ES-I3 (cell line): ENCODE data around the gene NELL1.

Source experiments
- H3K36me3 ChIP-seq: 2 replicates; pipeline ENCODE4 v1.6.1; 2013; ENCODE audit warnings: mild to moderate bottlenecking, low read length, control low read depth, moderate library complexity; ENCODE audit not compliant: insufficient read depth
- H3K4me1 ChIP-seq: 2 replicates; pipeline ENCODE4 v1.6.1; 2013; ENCODE audit warnings: mild to moderate bottlenecking, control low read depth, low read length; ENCODE audit not compliant: insufficient read depth
- H3K9ac ChIP-seq: 2 replicates; pipeline ENCODE4 v1.6.1; 2013; ENCODE audit warnings: low read depth, mild to moderate bottlenecking, low read length, moderate library complexity
- H3K9me3 ChIP-seq: 2 replicates; pipeline ENCODE4 v1.6.1; 2013; ENCODE audit warnings: mild to moderate bottlenecking, low read length, moderate library complexity; ENCODE audit not compliant: control insufficient read depth, insufficient read depth

NELL1 gene

DNA sequence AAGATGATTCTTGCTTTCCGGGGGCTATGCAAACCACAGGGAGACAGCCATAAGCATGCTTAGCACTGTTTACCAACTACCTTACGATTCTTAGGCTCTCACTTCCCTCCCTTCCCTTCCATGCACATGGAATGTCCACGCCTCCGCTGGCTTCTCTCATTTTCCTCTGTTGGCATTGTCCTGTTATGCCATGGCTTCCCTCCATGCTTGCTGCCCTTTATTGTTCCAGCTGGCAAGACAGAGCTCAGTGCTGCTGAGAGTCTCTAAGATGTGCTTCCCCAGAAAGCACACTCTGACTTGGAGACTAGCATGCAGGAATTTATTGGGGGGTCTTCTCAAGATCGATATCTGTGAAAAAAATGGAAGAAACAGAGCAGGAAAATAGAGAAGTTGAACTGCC is 379.2 kb downstream of the NELL1 start:
- Histone ChIP-seq H3K9ac (no peak overlapping the region), H3K4me1 (no peaks in the 10 kb centered on the region; the same call in 1 of the 2 replicates), H3K9me3 (no peaks in the 10 kb centered on the region), H3K36me3 (no peaks in the 10 kb centered on the region)

DNA sequence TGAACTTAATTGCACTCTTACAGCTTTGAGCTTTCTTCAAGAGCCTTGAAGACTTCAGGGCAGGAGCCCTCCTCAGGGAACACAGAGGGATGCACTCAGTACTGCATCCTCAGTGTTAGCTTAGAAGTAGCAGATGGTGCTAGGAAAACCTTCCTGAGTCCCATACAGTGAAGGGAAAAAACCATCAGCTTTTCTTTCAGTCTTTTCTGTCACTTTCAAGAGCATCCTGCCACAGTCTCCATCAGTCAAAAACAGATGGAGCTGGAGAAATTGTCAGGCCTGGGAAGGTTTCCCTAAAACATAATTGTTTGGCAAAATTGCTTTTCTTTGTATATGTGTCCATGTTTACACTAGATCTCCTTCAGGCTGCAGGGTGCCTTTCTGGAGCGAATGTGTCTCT is 384.1 kb downstream of the NELL1 start:
- Histone ChIP-seq H3K4me1 (no peaks in the 10 kb centered on the region; the same call in 1 of the 2 replicates), H3K36me3 (no peaks in the 10 kb centered on the region), H3K9me3 (no peaks in the 10 kb centered on the region), H3K9ac (no peak overlapping the region)

DNA sequence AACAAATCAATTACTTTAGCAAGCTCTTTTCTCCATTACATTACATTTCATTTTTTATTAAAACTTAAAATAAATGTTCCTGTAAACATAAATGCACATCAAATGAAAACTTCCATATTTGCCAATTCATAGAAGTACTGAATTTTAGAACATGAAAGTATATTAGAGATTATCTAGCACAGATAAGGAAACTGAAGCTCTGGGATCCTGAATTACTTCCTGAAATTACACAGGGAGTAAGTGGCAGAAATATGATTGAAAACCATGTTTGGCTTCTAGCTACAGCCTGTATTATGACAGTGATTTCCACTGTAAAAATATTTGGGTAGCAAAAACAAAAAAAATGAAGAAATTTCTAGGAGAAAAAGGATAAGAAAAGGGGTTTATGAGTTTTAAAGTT is 387.3 kb downstream of the NELL1 start:
- Histone ChIP-seq H3K4me1 (no peaks in the 10 kb centered on the region), H3K9ac (no peak overlapping the region), H3K36me3 (no peaks in the 10 kb centered on the region), H3K9me3 (no peaks in the 10 kb centered on the region; the same call in 1 of the 2 replicates)

DNA sequence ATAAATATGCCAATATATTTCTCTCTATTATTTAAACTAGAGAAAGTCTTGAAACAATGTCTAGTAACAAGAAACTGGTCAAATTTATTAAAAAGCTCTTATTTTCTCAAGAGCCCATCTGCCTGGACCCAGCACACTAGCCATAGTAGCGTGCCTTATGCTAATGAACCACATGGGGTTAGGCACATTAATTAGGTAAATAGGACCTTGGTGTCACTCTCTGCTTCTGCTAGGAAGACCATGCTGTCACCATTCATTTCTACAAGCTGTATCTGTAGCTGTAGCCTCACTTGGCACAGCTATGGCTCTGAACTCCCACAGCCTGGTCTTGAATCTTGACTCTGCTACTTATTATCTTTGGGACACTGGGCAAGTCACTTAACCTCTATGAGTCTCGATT is 390.5 kb downstream of the NELL1 start:
- Histone ChIP-seq H3K36me3 (no peaks in the 10 kb centered on the region), H3K9ac (no peak overlapping the region), H3K4me1 (no peaks in the 10 kb centered on the region), H3K9me3 (peaks cover 4% of the 10 kb centered on the region)

DNA sequence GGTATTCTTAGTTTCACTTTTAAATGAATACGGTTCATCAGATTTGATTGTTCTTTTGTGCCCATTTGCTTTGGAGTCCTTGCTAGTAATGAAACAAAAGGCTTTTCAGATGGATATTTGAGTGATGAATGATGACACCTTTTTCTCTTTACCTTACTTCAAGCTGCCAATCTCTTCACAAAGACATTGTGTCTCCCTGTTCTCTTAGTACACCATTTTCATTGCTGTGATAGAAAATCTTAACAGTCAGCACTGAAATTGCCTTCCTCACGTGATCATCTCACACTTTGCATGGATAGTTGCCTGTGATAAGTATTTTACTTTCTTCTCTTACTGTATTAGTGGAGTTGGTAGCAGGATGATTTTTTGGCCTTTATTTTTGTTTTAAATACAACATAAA is 396.6 kb downstream of the NELL1 start:
- H3K4me1 ChIP-seq, result peaks cover 12% of the 10 kb centered on the region; the same call in 1 of the 2 replicates
- no peaks in the 10 kb centered on the region for H3K36me3 ChIP-seq

DNA sequence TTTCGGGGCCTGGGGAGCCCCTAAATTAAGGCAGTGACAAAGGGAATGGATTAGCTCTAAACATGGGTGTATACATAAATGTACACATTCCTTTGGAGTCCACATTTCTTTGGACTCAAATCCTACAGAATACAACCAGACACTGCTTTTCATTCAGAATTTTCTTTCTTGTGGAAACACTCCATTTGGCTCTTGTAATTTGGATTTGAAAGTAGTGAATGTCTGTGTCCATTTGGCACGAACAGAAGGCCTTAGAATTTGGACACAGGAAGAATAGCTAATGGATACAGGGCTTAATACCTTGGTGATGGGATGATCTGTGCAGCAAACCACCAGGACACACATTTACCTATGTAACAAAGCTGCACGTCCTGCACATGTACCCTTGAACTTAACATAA is 399.5 kb downstream of the NELL1 start:
- no peak overlapping the region for H3K9ac ChIP-seq
- H3K9me3 ChIP-seq, result peaks cover 2% of the 10 kb centered on the region
- H3K4me1 ChIP-seq, result peaks cover 12% of the 10 kb centered on the region; the same call in 1 of the 2 replicates
- H3K36me3 ChIP-seq, result no peaks in the 10 kb centered on the region

More for the DNA sequence above, 396.6 kb downstream of the NELL1 start:
- Histone ChIP-seq H3K9ac (no peak overlapping the region), H3K9me3 (peaks cover 4% of the 10 kb centered on the region)

DNA sequence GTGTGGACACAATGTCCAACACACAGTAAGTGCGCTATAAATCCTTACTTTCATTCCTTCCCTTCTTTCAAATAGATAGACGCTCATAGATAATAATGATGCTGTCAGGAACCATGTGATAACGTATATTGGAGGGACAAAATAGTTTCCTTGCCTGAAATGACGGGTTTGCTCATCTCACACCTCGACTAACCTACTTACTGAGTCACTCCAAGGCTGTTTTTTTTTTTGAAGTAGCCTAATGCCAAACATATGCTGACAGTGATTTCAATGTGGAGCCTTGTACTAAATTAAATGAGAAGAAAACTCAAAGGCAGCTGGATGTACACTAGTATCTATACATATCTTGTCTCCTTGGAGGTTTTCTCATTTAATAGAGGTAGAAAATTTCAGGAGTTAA is 400.5 kb downstream of the NELL1 start:
- Histone ChIP-seq H3K4me1 (peaks cover 12% of the 10 kb centered on the region; the same call in 1 of the 2 replicates), H3K9me3 (no peaks in the 10 kb centered on the region), H3K36me3 (no peaks in the 10 kb centered on the region), H3K9ac (no peak overlapping the region)

DNA sequence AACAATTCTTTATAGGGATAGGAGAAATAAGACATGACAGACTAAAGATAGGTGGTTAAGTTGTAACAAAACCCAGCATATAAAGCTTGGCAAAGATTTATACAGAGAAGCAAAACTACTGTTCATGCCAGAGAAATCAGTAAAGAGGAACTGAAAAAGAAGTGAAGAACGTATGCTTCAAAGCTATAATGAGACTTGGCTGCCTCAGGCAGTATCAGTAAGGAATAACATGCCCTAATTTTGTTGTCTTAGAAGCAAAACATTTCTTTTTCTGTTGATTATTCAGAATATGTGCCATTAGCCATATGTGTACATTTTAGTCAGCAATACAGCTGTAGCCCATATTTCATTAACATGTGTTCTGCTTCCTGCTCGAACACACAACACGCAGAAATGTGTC is 403.2 kb downstream of the NELL1 start:
- H3K4me1 ChIP-seq, result no peaks in the 10 kb centered on the region; the same call in 1 of the 2 replicates
- no peaks in the 10 kb centered on the region for H3K36me3 ChIP-seq
- no peaks in the 10 kb centered on the region for H3K9me3 ChIP-seq
- no peak overlapping the region for H3K9ac ChIP-seq

DNA sequence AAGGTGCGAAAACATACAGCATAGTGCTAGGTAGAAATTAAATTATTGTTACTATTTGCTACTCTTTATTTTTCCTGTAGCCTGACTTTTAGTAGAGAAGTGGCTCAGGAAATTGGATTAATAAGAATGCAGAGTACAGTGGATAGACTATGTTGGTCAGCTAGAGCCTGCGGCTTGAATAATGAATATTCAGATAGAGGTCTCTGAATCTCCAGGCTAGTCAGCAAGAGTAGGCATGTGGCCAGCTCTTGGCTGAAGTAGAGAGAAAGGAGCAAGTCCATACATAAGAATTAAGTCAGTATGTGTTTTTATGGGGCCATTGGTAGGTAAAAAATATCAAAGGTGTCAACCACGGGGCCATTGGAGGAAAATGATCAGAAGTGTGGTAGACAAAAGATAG is 413.5 kb downstream of the NELL1 start:
- Histone ChIP-seq H3K9me3 (no peaks in the 10 kb centered on the region), H3K9ac (no peak overlapping the region), H3K36me3 (no peaks in the 10 kb centered on the region), H3K4me1 (no peaks in the 10 kb centered on the region)

DNA sequence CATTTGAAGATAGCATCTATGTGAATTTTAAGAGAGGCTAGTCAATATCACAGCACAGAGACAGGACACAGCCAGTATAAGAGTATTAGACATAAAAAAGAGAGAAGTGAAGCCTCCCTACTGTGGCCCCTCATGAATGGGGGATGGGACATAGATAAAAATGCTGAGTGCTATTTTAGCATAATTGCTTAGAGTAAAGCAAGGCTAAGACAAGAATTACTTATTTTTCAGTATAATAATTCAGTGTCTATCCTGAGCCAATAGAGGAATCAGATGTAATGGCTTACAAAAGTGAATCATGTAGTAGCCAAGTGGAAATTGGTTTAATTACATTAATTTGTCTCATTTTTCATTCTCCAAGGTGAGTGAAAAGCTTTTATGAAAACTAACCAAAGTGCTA is 419.5 kb downstream of the NELL1 start:
- Histone ChIP-seq H3K9me3 (no peaks in the 10 kb centered on the region), H3K4me1 (no peaks in the 10 kb centered on the region), H3K9ac (no peak overlapping the region), H3K36me3 (no peaks in the 10 kb centered on the region)

DNA sequence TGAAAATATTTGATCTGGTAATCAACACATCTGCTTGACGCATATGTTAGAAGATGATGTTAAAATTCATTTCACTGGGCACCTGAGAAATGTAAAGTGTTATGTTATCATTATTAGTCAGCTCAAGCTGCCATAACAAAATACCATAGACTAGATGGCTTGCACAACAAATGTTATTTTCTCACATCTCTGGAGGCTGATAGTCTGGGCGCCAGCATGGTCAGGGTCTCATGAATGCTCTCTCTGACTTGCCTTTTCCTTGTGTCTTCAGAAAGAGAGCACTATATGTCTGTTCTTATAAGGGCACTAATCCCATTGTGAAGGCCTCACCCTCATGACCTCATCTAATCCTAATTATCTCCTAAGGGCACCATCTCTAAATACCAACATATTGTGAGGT is 435.3 kb downstream of the NELL1 start:
- Histone ChIP-seq H3K4me1 (no peaks in the 10 kb centered on the region), H3K9ac (no peak overlapping the region), H3K36me3 (no peaks in the 10 kb centered on the region), H3K9me3 (no peaks in the 10 kb centered on the region; the same call in 1 of the 2 replicates)

DNA sequence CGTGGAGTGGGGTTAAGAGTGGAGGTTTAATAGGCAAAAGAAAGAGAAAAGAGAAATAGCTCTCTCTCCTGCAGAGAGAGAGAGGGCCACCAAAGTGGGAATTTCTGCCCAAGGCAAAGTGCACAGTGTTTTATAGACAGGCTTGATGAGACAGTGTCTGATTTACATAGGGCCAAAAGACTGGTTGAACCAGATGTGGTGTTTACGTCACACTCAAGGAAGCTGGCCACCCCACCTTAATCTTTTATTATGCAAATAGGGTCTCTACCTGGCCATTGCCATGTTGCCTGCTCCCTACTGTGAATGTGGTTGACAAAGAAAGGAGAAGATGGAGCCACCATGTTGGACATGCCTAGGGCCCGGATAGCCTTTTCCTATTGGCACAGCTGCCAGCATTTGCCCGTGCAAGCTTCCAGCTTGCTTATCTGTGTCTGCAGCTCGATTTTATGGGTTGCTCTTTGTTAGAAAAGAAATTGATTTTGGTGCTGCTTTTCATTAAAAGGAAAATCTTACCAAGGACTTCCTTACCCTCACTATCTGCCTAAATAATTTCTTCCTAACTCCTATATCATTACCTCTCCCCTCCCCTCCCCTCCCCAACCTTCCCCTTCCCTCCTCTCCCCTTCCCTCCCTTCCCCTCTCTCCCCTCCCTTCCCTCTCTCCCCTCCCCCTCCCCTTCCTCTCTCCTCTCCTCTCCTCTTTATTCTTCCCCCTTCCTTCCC is 436.0 kb downstream of the NELL1 start:
- H3K9me3 ChIP-seq, result no peaks in the 10 kb centered on the region; the same call in 1 of the 2 replicates

DNA sequence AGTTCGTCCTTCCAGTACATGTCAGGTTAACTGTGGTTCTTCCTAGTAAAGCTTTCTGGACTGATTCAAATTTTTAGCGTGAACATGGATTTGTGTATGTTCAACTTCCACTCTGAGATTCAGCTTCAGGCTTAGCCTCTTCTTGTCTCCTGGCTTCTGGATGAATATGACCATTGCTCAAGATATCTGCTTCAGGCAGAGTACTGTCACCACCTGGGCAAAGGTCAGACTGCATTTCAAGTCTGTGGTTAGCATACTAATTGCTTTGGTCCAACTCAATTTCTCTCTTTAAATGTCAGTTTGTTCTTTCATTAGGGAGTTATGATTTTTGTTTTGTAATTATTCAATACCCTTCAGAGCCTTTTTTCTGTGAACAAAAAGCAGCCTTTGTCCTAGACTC is 440.0 kb downstream of the NELL1 start:
- no peaks in the 10 kb centered on the region; the same call in 1 of the 2 replicates for H3K9me3 ChIP-seq
- no peaks in the 10 kb centered on the region for H3K4me1 ChIP-seq

More for the DNA sequence above, 436.0 kb downstream of the NELL1 start:
- no peaks in the 10 kb centered on the region for H3K36me3 ChIP-seq
- no peak overlapping the region for H3K9ac ChIP-seq
- no peaks in the 10 kb centered on the region for H3K4me1 ChIP-seq

DNA sequence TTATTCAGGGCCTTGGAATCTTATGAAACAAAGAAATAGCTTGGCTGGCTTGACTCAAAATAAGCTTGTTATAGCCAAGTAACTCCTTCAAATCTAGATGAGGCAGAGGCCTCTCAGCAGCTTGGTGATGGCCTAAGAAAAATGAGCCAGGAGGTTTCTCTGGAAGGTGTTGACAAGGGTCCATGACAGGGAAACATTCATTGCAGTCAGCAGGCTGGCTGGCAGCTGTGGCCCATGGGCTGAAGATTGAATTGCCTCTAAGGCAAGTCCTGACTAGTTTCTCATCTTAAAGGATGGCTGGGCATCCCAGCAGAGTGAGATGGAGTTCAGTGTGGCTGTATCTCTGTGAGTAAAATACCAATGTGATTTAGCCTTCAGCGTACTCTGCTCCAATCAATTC is 441.0 kb downstream of the NELL1 start:
- Histone ChIP-seq H3K9ac (no peak overlapping the region), H3K4me1 (no peaks in the 10 kb centered on the region), H3K36me3 (no peaks in the 10 kb centered on the region), H3K9me3 (no peaks in the 10 kb centered on the region; the same call in 1 of the 2 replicates)

More for the DNA sequence above, 440.0 kb downstream of the NELL1 start:
- Histone ChIP-seq H3K36me3 (no peaks in the 10 kb centered on the region), H3K9ac (no peak overlapping the region)

DNA sequence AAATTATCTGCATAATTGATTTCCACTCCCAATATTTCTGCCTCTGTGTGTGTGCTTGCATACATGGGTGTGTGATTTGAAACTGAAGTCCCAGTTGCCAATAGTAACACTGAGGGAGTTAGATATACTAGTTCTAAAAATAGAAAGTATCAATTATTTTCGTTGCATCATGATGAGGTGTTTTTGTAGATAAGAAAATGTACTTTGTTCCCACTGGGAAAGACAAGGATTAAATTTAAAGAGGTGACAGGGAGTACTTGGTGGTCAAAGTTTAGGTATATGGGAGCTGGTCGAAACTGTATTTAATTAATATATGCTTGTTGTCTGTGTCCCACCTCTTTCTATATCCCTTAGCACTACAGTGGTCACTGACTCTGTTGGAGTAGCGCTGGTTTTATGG is 444.5 kb downstream of the NELL1 start:
- no peaks in the 10 kb centered on the region for H3K9me3 ChIP-seq
- no peak overlapping the region for H3K9ac ChIP-seq
- H3K4me1 ChIP-seq, result no peaks in the 10 kb centered on the region
- no peaks in the 10 kb centered on the region for H3K36me3 ChIP-seq
